Activated CD8-positive, alpha-beta memory T cell treated with anti-CD3 and anti-CD28 coated beads, Interleukin-2, amount 50 U/mL, for 4 hours (primary cell): ENCODE data around the gene LZTS2.
"Not testable (repeated sequence)": the region's sequence is repeated elsewhere in the genome, so short reads cannot be mapped to it uniquely, and the experiment has no call there.

Source experiments
- DNase-seq: peaks from one replicate; pipeline ENCODE4 v3.0.0-alpha.2; 2020

The LZTS2 gene

GRCh38 chr10:101016814-101017213 is 17.2 kb downstream of the LZTS2 start:
- DNase-seq = no peak

GRCh38 chr10:101018118-101018599 is 18.6 kb downstream of the LZTS2 start:
- no peak for DNase-seq

GRCh38 chr10:101018600-101019439 is 19.2 kb downstream of the LZTS2 start:
- DNase-seq = peak; percentile 80

- DNase-seq = no peak
These were observed 19.8 kb downstream of the LZTS2 start for GRCh38 chr10:101019440-101019703.

- DNase-seq = no peak
These were observed 20.9 kb downstream of the LZTS2 start for GRCh38 chr10:101020427-101021075.

- no peak for DNase-seq
These were observed 21.6 kb downstream of the LZTS2 start for GRCh38 chr10:101021239-101021638.

GRCh38 chr10:101021692-101022251 is 22.2 kb downstream of the LZTS2 start:
- no peak for DNase-seq

- no peak for DNase-seq
These were observed 23.5 kb downstream of the LZTS2 start for GRCh38 chr10:101022967-101023705.

GRCh38 chr10:101027106-101027720 is 27.6 kb downstream of the LZTS2 start:
- no peak for DNase-seq

- no peak for DNase-seq
These were observed 29.1 kb downstream of the LZTS2 start for GRCh38 chr10:101028446-101029337.

- no peak for DNase-seq
These were observed 30.1 kb downstream of the LZTS2 start for GRCh38 chr10:101029520-101030295.

GRCh38 chr10:101030496-101031127 is 31.0 kb downstream of the LZTS2 start:
- DNase-seq = no peak

GRCh38 chr10:101031128-101031795 is 31.7 kb downstream of the LZTS2 start, which contains the start of the genes PDZD7 and SFXN3:
Gene PDZD7, minus strand, starts transcription at chr10:101031129. Its CDS starts 910 bp downstream, at chr10:101030219.
Gene SFXN3, plus strand, starts transcription at chr10:101031234. Its CDS starts 3,461 bp downstream, at chr10:101034695.
- peak; percentile 97 for DNase-seq

GRCh38 chr10:101031796-101032636 is 32.4 kb downstream of the LZTS2 start:
- DNase-seq = peak; percentile 74

- DNase-seq = peak; percentile 62
These were observed 33.1 kb downstream of the LZTS2 start for GRCh38 chr10:101032637-101033224.

- no peak for DNase-seq
These were observed 33.7 kb downstream of the LZTS2 start for GRCh38 chr10:101033276-101033675.

GRCh38 chr10:101034404-101034803 is 34.8 kb downstream of the LZTS2 start:
- DNase-seq = not testable (repeated sequence)

- DNase-seq = no peak
These were observed 35.7 kb downstream of the LZTS2 start for GRCh38 chr10:101035314-101035713.
